GM21529 (cell line): ENCODE measurements around the gene NMNAT1.
A peak's percentile ranks its signal among the peaks of the same experiment; 100 is the strongest.
"Not testable (repeated sequence)": the region's sequence is repeated elsewhere in the genome, so short reads cannot be mapped to it uniquely, and the experiment has no call there.

Experiments
- ATAC-seq: cut with Tn5 transposase; IDR thresholded peaks from one replicate; pipeline ENCODE4 v1.9.1; 2021; ENCODE audit not compliant: unreplicated experiment

Gene NMNAT1

DNA sequence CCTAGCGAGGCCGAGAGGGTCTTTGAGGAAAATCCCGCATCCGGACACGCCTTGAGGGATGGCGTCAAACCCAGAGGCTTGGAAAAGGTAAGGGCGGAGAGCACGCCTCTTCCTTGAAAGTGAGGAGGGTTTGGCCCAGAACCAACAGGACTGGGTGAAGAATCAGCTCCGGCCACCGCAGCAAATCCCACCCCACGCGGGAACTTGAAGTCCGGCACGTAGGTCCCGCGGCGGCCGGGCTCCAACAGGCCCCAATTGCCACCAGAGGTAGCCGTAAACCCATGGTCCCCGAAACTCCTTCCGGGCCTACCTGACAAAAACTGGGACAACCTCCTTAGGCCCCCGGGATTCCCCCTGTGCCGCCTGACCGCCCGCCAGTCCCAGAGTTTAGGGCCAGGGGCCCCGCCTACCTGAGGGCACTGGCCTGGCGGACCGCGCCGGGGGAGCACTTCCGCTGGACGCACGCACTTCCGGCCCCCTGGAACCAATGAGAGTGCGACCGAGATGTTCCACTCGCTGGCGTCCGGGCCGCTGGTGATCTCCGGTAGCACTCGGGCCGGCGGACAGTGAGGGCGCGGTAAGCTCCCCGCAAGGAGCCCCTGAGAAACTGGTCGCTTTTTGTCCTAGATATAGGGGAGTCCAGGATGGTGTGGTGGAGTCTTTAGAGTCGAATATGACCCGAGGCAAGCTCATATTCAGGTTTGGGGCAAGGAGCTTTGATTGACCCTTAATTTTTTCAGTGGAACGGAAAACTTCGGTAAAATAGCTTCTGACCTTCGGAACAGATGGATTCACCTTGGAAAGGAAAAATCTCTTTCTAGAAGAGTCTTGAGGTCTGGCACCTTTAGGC is at the start of gene NMNAT1, which contains the start of gene LZIC:
Gene NMNAT1, plus strand, starts transcription at position 537 of the 850 bp plus-strand sequence. CDS start 28,599 bp downstream, outside the sequence.
Gene LZIC, minus strand, starts transcription at position 453 of the 850 bp plus-strand sequence. CDS start 6,772 bp downstream, outside the sequence.
- ATAC-seq: peak; percentile 94

DNA sequence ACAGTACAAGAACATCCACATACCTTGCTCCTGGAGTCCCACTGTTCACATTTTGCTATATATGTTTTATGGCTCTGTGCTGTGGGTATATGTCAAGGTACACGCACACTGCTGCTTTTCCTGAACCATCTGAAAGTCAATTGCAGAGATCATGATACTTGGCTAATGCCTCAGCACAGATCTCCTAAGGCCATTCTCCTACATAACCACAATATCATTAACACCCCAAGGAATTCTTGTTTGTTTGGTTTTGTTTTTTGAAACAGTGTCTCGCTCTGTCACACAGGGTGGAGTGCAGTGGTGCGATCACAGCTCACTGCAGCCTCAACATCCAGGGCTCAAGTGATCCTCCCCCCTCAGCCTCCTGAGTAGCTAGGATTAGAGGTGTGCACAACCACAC is 49.2 kb upstream of the NMNAT1 start:
- no peak for ATAC-seq

DNA sequence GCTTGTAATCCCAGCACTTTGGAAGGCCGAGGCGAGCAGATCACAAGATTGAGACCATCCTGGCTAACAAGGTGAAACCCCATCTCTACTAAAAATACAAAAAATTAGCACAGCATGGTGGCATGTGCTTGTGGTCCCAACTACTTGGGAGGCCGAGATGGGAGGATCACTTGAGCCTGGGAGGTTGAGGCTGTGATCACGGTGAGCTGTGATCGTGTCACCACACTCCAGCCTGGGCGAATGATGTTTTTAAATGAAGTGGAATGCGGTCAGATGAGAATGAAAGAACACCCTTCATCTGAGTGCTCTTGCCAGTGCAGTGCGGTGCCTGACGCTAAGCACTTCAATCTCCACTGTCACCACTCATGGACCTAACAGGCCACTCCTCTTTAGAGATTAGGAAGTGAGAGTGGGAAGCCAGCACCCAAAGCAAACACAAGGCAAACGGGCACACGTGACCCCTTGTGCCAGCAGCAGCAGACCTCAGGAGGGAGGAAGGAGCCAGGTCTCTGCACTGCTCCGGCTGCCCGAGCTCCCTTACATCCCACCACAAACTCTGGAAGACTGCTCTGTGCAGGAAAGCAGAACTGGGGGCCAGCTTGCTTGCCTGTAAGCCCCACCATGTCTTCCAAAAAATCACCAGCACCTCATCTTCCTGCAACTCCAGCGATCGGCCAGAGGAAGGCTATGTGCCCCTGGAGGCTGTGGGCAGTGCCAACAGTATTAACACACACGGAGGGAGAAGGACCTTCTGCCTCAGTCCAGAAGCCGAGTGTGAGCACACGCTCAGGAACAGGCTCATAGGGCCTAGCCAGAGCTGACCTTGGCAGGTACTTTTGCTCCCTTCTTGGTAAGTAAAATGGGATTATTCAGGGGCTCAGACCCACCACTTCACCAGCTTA is 42.9 kb upstream of the NMNAT1 start:
- ATAC-seq: no peak

DNA sequence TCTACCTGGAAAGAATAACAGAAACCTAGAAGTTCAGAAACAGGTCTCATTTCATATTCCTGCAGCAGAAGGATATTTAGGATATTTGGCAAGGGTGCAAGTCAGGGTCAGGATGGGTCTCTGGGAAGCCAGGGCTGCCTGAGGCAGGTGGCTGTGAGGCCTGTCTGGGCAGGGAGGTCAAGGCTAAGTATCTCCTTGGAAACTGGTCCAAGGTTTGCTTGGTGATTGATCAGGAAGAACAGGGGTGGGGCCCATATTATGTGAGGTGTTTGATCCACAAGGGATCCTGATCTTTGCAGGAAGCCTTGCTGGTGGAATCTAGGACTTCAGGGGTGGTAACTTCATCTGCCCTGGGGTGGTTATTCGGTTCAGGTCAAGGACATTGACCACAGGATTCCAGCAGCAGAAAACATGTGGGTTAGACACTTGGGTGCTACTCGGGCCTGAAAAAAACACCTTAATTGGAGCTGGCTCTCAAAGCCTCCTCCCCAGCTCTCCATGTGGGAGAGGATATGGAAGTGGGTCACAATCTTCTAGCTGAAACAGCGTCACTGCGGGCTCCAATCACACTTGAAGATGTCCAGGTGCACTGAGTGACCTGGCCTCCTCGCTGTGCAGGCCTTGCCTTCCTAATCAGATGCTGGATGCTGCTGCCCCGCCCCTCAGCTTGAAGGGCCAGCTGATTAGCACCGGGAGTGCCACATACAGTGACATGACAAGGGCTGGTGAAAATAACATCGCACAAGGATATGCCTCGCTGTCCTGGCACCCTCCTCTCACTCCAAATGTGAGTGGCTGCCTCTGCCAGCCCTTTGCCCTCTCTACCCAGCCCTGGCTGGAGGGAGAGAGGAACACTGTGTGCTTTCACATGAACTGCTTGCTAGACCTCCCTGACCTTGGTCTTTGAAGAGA is 41.9 kb upstream of the NMNAT1 start:
- no peak for ATAC-seq

DNA sequence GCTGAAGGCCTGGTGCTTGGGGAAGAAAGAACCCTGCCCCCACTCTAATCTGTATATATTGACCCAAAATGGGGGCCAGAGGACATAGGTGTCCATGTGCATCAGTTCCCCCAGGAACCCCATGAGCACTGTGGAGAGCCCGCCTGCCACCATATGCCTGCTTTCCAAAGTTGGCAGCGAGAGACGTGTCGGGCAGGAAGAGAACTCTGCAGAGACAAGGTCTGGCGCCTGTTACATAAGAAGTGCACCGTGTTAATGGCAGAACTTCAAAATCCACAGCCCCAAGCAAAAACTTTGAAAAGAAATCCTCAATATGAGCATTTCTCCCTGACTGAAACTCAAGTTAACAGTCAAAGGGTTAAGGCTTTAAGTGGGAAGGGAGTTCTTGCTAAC is 41.2 kb upstream of the NMNAT1 start:
- ATAC-seq: no peak

DNA sequence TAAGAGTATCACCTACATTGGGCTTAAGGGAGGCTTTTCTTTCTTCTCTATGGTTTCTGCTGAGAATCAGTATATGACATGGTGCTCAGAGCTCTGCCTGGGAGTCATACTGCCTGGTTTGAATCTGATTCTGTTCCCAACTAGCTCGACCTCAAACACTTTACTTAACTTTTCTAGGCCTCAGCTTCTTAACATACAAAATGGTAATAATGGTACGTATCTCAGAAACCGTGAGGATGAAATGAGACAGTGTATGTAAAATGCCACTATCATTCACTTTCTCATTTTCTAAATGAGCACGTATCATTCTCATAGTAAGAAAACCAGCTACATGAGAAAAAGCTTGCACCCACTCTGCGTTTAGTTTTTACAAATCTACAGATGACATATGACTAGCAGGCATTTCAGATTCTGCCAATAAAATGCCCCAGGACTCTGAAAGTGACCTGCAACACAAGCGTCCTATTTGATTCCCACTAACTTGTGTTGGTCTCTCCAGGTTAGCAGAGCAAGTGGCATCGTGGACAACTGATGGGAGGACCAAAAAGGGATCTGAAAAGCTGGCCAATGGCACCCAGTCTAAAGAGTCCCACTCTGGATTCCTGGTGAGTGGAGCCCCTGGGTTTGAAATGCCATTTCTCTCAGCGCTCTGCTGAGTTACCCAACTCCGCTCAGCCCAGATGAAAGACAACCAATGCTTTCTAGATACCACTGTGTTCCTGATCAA is 39.3 kb upstream of the NMNAT1 start:
- no peak for ATAC-seq

DNA sequence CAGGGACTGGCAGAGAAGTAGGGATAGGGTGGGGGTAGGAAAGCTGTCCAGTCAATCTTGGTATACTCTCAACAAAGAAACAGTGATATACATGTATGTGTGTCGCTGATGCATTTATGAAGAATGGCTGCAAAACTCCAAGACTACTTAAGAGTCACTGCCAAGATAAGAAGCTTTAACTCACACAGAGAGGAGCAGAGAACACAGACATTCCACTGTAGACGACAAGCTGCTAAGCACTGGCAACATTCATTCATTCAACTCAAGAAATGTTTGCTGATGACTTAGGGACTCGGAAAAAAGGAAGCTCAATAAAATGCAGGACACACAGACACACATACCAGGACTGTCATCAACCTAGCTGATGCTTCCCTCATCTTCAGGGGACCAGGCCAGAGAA is 38.7 kb upstream of the NMNAT1 start:
- ATAC-seq: no peak

DNA sequence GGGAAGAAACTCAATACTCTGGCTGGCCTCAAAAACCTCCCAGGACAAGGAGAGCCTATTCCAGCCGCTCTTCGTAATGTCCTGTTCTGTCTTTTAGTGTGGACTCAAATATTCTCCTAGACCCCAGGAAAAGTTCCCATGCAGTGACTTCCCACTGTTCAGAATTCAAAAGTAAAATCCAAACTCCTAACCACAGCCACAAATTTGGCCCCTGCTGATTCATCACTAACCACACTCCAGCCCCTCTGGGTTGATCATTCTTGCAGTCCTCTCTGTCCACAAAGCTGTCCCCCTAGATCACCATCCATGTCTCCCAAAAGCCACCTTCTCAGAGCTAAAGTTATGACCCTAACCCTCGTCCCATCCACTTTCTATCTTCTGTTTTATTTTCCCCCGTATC is 38.3 kb upstream of the NMNAT1 start:
- no peak for ATAC-seq

DNA sequence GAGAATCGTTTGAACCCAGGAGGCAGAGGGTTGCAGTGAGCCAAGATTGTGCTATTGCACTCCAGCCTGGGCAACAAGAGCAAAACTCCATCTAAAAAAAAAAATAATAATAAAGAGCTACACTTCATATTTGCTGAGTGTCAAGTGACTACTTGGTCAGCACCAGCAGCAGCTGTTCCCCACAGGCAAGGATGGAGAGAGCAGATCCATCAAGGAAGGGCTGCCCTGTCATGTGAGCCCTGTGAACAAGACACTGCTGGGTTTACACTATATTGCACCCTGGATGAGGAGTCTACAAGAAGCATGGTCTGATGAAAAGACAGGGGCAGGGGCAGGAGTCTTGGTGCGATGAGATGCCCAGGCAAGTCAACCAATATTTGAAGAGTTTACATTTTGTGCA is 36.8 kb upstream of the NMNAT1 start:
- ATAC-seq: no peak

DNA sequence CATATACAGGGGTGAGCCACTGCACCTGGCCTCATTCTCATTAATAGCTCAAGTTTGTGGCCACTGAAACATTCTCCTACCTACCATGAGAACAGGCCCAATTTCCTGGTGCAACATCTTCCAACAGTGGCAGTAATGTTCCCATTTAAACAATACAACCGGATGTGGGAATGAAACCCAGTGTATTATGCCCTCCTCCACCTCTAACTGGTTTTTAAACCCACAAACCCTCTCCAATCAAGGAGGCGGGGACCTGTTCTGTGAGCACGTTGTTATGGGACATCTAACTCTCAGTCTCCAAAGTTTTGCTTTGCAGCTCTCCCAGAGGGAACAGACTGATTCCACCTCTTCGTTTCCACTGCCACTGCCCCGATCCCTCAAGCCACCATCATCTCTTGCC is 35.8 kb upstream of the NMNAT1 start:
- no peak for ATAC-seq

DNA sequence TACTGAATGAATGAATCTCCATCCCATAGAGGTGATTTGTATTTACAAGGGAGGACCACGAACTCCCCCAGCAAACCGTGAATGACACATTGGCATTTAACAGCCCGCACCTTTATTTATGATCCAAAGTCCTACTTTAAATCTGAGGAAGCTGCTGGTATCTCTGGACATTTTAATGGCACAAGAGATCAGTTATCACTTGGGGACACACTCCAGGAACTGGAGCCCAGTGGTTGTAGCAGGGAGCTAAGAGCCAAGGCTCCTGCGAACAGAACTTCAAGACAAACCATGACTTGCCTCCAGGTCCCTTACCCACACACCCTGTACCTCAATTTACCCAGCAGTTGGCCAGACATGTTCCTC is 34.4 kb upstream of the NMNAT1 start:
- ATAC-seq: no peak

DNA sequence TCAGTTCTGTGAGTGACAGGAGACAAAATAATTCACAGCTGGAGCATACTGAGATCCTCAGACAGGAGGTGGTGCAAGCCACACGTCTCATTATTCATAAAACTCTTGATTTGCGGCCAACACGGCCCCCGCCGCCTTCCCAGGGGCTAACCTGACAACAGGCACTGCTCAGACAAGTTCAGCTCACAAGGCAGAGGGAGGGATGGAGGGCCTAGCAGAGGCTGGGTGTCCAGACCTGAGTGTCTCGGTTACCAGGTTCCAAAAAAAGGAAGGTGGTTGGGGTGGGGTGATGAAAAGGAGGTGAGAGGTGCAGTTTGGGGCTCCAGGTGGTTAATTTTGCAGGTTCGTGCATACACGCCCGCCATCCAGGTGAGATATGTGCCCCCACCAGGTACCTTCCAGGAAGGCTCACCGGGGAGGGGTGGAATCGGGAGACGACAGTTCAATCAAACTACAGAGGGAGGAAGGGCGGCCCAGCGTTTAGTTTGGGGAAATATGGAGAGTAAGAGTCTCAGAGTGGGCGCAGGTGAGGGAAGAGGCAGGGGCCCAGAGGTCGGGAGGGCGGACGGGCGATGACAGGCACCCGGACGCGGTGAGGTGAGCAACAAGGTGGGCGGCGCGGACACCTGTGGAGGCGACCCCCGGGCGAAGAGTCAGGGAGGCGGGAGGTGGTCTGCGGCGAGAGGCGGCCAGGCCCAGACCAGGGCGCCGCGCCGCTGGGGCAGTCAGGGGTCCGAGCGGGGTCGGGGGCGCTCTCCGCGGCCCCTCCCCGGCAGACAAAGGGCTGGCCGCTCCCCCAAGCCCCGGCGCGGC is 33.8 kb upstream of the NMNAT1 start:
- peak; percentile 1 for ATAC-seq

DNA sequence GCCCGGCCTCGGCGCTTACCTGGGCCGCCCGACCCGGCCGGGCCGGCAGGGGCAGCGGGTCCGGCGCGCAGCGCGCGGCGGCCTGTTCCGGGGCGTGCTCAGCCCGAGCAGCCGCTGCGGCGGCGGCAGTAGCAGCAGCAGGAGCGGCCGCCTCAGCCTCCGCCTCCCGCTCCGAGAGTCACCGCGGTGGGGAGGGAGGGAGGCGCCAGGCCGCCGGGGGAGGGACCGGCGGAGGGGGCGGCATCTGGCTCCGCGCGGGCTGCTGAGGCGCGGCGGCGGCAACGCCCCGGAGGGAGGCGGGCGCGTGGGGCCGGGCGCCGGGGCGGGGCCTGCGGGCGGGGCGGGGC is 33.2 kb upstream of the NMNAT1 start, which contains the start of gene CTNNBIP1:
Gene CTNNBIP1, minus strand, starts transcription at position 194 of the 347 bp plus-strand sequence. CDS start 38,205 bp downstream, outside the sequence.
- ATAC-seq: peak; percentile 72

DNA sequence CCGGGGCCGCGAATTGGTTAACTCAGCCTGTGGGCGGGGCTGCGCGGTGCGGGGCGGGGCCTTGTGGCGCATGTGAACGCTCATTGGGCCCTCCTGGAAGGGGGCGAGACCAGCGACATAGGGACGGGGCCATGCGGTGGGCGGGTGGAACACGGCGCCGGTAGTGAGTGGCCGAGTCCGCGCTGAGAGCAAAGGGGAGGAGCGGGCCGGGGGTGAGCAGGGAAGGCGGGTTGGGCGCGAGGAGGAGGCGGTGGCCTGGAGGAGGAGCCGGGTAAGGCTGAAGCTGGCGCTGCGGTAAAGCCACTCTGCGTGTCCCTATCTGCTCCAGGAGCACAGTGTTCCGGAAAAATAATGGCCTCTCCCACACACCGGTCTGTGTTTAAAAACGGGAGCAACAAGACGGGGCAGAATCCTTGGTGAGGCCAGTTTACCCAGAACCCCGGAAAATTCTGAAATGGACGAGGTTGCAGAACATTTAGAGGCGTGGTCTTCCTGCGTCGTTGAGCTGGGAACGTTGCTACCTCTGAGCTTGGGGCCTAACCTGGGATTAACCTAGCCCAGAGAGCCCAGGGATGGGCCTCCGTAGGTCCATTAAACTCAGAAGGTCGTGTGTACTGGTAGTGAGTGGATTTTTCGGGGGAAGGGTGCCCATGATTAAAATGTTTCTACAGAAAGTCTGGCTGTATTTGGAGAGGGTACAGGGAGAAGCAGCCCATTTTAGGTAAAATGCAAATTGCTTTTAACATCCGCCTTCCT is 32.7 kb upstream of the NMNAT1 start:
- peak; percentile 92 for ATAC-seq

DNA sequence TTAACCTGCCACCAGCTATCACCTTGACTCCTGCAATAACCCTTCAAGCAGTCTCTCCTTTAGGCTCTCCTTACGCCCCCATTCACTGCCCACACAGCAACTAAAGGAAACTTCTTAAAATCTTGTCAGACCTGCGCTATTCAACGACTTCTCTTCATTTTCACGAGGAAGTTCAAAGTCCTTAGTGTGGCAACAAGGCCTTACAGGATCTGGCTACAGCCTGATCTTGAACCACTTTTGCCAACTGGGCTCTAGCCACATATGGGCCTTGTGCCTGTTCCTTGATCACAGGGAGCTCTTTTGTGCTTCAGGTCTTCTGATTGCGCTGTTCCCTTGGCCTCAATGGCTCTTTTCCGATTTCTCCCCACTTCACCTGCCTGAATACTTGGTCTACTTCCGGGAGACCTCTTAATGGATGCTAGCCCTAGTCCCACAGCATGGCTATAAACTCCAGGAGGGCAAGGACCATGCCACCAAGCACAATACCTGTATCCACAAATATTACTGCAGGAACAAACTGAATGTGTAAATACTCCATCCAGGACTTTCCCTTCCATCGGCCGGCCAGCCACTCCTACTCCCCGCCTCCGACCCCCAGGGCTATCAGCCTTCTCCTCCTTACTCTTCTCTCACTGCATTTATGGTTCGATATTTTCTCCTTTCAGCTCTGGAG is 30.9 kb upstream of the NMNAT1 start:
- ATAC-seq: no peak

DNA sequence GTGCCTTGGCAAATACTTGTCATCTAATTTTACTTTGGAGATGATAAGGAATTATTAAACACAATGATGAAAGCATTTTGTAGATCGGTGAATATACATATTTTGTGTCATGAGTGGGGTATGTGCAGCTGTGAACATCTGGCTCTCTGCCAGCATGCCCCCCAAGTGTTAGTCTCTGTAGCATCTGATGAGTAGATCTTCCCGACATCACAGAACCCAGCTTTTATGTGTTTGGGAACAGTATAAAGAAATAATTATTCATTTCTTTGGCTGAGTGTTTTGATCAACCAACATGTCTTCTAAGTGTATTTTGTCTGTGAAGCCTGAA is 28.7 kb upstream of the NMNAT1 start:
- ATAC-seq: no peak

DNA sequence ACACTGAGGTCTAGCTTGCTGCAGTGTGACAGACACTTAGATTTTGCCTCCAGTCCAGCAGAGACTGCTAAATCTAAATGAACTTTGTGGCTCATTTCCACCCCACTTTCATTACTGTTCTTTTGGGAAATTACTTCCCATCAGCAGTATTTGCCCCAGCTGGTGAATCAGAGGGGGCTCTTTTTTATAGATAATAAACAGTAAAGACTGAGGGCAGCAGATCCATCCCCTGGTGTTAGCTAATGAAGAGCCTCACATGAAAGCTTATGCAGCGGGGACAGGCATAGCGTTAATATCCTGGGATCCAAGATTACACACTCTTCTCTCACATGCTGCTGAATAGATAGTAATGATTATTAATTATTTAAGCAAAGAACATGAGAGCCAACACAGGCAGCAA is 26.8 kb upstream of the NMNAT1 start:
- ATAC-seq: no peak

DNA sequence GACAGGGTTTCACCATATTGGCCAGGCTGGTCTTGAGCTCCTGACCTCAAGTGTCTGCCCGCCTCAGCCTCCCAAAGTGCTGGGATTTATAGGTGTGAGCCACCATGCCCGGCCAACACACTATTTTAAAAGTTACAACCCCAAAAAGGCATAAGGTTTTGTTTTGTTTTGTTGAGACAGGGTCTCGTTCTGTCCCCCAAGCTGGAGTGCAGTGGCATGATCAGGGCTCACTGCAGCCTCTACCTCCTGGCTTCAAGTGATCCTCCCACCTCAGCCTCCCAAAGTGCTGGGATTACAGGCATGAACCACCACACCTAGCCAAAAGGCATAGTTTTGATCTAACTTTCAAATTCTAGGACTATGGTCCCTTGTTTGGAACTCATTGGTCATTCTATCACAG is 25.8 kb upstream of the NMNAT1 start:
- not testable (repeated sequence) for ATAC-seq
